Measurements from ENCODE around the gene SBF2. TPM values are rescaled to one million over a fixed set of nuclear protein-coding genes. Genes with fewer than 3 reads are reported as not detected.
"Not testable (repeated sequence)": the region's sequence is repeated elsewhere in the genome, so short reads cannot be mapped to it uniquely, and the experiment has no call there.

SBF2 gene
- total RNA-seq, 4 donors from 2014 or later, result 19.3 to 28.1 (median 25.8) TPM

DNA sequence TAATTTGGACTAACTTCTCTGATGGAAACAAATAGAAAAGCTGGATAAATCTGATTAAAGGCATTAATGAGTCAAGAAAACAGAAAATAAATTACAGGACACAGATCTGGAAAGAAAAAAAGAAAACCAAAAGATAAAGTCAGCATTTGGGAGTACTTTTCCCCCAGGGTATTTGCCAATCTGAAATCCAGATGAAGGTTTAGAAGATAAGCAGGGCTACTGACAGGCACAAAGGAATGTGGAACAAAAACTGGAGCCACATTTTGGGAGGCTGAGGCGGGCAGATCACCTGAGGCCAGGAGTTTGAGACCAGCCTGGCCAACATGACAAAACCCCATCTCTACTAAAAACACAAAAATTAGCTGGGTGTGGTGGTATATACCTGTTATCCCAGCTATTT is 57.2 kb downstream of the SBF2 start:
- Histone ChIP-seq H3K9me3 (no peaks in the 10 kb centered on the region), H3K27me3 (no peaks in the 10 kb centered on the region), H3K36me3 (no peaks in the 10 kb centered on the region), H3K27ac (no peak overlapping the region), H3K4me1 (peaks cover 3 to 5% of the 10 kb centered on the region in 2 donors), H3K4me3 (no peak overlapping the region)
- TF ChIP-seq CTCF (IDR thresholded peaks at IDR 0.05 in 4 of 5, conservative IDR thresholded peaks at IDR 0.05 in 1 of 5) (no peak), POLR2A (IDR thresholded peaks at IDR 0.05) (no peak)
- ATAC-seq, result no peak
- intact Hi-C loops (cut with DNase I; ENCODE audit: low total_unique reads) (no loop called here), in situ Hi-C loops (cut with MboI; ENCODE audit: low sequenced_read_pairs in 4 of 4) (no loop called here)
- no peak for DNase-seq

GRCh38 chr11:10233581-10233980 is 60.4 kb downstream of the SBF2 start:
- no peak overlapping the region for H3K4me3 ChIP-seq
- intact Hi-C loops (cut with DNase I; ENCODE audit: low total_unique reads) (no loop called here), in situ Hi-C loops (cut with MboI; ENCODE audit: low sequenced_read_pairs in 4 of 4) (no loop called here)
- ATAC-seq, result no peak
- peaks cover 3 to 5% of the 10 kb centered on the region in 2 donors for H3K4me1 ChIP-seq
- TF ChIP-seq CTCF (IDR thresholded peaks at IDR 0.05 in 4 of 5, conservative IDR thresholded peaks at IDR 0.05 in 1 of 5) (no peak), POLR2A (IDR thresholded peaks at IDR 0.05) (no peak)
- H3K9me3 ChIP-seq, result no peaks in the 10 kb centered on the region
- DNase-seq, result no peak
- H3K27ac ChIP-seq, result no peak overlapping the region
- no peaks in the 10 kb centered on the region for H3K27me3 ChIP-seq
- H3K36me3 ChIP-seq, result no peaks in the 10 kb centered on the region

DNA sequence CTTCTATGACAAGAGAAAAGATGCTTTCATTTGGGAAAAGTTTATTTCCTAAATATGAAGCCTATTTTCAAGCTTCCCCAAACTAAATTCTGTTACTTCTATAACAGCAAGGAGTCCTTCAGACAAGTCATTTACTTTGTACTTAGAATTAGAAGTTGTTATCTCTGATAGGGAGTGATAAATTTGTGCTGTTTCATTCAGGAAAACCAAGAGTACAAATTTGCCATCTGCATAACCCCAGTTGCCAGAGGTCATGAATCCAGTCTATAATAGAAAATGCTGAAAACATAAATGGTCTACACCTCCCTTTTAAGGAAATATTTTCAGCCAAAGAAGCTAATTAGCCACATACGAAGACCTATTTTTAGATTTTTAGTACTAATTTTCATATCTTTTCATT is 61.3 kb downstream of the SBF2 start:
- in situ Hi-C loops (cut with MboI; ENCODE audit: low sequenced_read_pairs in 4 of 4) (no loop called here), intact Hi-C loops (cut with DNase I; ENCODE audit: low total_unique reads) (no loop called here)

GRCh38 chr11:10231803-10232202 is 62.2 kb downstream of the SBF2 start:
- H3K27me3 ChIP-seq; H3K27ac ChIP-seq; H3K4me3 ChIP-seq; H3K4me1 ChIP-seq; DNase-seq; ATAC-seq; intact Hi-C loops (cut with DNase I; ENCODE audit: low total_unique reads); H3K9me3 ChIP-seq; in situ Hi-C loops (cut with MboI; ENCODE audit: low sequenced_read_pairs in 4 of 4); H3K36me3 ChIP-seq: not testable (repeated sequence)

More for the DNA sequence above, 61.3 kb downstream of the SBF2 start:
- TF ChIP-seq POLR2A (IDR thresholded peaks at IDR 0.05) (no peak), CTCF (IDR thresholded peaks at IDR 0.05 in 4 of 5, conservative IDR thresholded peaks at IDR 0.05 in 1 of 5) (no peak)
- Histone ChIP-seq H3K27me3 (no peaks in the 10 kb centered on the region), H3K36me3 (no peaks in the 10 kb centered on the region), H3K4me3 (no peak overlapping the region), H3K4me1 (peaks cover 3 to 5% of the 10 kb centered on the region in 2 donors), H3K27ac (no peak overlapping the region), H3K9me3 (no peaks in the 10 kb centered on the region)
- ATAC-seq (no peak), DNase-seq (no peak)

GRCh38 chr11:10225553-10225952 is 68.5 kb downstream of the SBF2 start:
- H3K27me3 ChIP-seq, result no peaks in the 10 kb centered on the region
- in situ Hi-C loops (cut with MboI; ENCODE audit: low sequenced_read_pairs in 4 of 4) (no loop called here), intact Hi-C loops (cut with DNase I; ENCODE audit: low total_unique reads) (no loop called here)
- no peaks in the 10 kb centered on the region for H3K36me3 ChIP-seq
- H3K4me1 ChIP-seq, result peaks cover 16 to 21% of the 10 kb centered on the region in 2 donors
- no peaks in the 10 kb centered on the region for H3K9me3 ChIP-seq
- H3K4me3 ChIP-seq, result no peak overlapping the region
- peak overlapping the region in 3 of 4 donors; percentile 7 to 64 (median 32) for H3K27ac ChIP-seq
- ATAC-seq, result peak; percentile 69 to 72
- DNase-seq, result no peak
- TF ChIP-seq CTCF (IDR thresholded peaks at IDR 0.05 in 4 of 5, conservative IDR thresholded peaks at IDR 0.05 in 1 of 5), result no peak
- no peak for TF ChIP-seq POLR2A (IDR thresholded peaks at IDR 0.05)

Measured in gastrocnemius medialis (tissue), 4 donors.